GM19351 (cell line): ENCODE data around the gene KRTAP4-16.
"Not testable (repeated sequence)": the region's sequence is repeated elsewhere in the genome, so short reads cannot be mapped to it uniquely, and the experiment has no call there.

Experiments
- ATAC-seq: cut with Tn5 transposase; IDR thresholded peaks from one replicate; pipeline ENCODE4 v1.9.1; 2021; ENCODE audit warnings: mild to moderate bottlenecking, moderate library complexity; ENCODE audit not compliant: unreplicated experiment

The KRTAP4-16 gene

GRCh38 chr17:41119696-41120690 is 18.0 kb upstream of the KRTAP4-16 start:
- not testable (repeated sequence) for ATAC-seq

GRCh38 chr17:41118721-41119120 is 16.7 kb upstream of the KRTAP4-16 start:
- ATAC-seq = no peak

GRCh38 chr17:41117846-41118386 is 15.9 kb upstream of the KRTAP4-16 start, which contains the start of gene KRTAP4-11:
TSS of gene KRTAP4-11 (minus strand) at chr17:41118373. CDS start at chr17:41118315, 58 bp downstream.
- ATAC-seq = not testable (repeated sequence)

GRCh38 chr17:41116297-41116696 is 14.3 kb upstream of the KRTAP4-16 start:
- ATAC-seq = no peak

GRCh38 chr17:41111151-41111885 is 9.3 kb upstream of the KRTAP4-16 start:
- no peak for ATAC-seq

- not testable (repeated sequence) for ATAC-seq
Measured at GRCh38 chr17:41108728-41109386, 6.8 kb upstream of the KRTAP4-16 start.

GRCh38 chr17:41107941-41108450 is 6.0 kb upstream of the KRTAP4-16 start:
- ATAC-seq = no peak

- not testable (repeated sequence) for ATAC-seq
Measured at GRCh38 chr17:41105347-41105746, 3.3 kb upstream of the KRTAP4-16 start, which contains the start of gene KRTAP4-9. TSS of gene KRTAP4-9 (plus strand) at chr17:41105389. CDS start at chr17:41105389, 0 bp downstream.

GRCh38 chr17:41104386-41105038 is 2.5 kb upstream of the KRTAP4-16 start:
- ATAC-seq = not testable (repeated sequence)

GRCh38 chr17:41103896-41104295 is 1.9 kb upstream of the KRTAP4-16 start:
- no peak for ATAC-seq

GRCh38 chr17:41099682-41100480 is 2.1 kb downstream of the KRTAP4-16 start:
- ATAC-seq = not testable (repeated sequence)

GRCh38 chr17:41098481-41098880 is 3.5 kb downstream of the KRTAP4-16 start:
- ATAC-seq = no peak

- no peak for ATAC-seq
Measured at GRCh38 chr17:41098042-41098441, 4.0 kb downstream of the KRTAP4-16 start, which contains the start of gene KRTAP4-8. TSS of gene KRTAP4-8 (minus strand) at chr17:41098142. CDS start at chr17:41098084, 58 bp downstream.

GRCh38 chr17:41096055-41096454 is 6.0 kb downstream of the KRTAP4-16 start:
- ATAC-seq = no peak

GRCh38 chr17:41088760-41089352 is 13.2 kb downstream of the KRTAP4-16 start:
- ATAC-seq = not testable (repeated sequence)

GRCh38 chr17:41084100-41084856 is 17.7 kb downstream of the KRTAP4-16 start, which contains the start of gene KRTAP4-7:
TSS of gene KRTAP4-7 (plus strand) at chr17:41084150. CDS start at chr17:41084207, 57 bp downstream.
- ATAC-seq = not testable (repeated sequence)

GRCh38 chr17:41083427-41083826 is 18.6 kb downstream of the KRTAP4-16 start:
- not testable (repeated sequence) for ATAC-seq

- no peak for ATAC-seq
Measured at GRCh38 chr17:41082626-41083025, 19.4 kb downstream of the KRTAP4-16 start.
